LNCAP (cell line): Measurements from ENCODE around the gene WFIKKN1.

Source experiments
- CTCF ChIP-seq: fragments of 450-650 bp; IDR thresholded peaks from 2 replicates; pipeline ENCODE4 v1.5.1; 2017; ENCODE audit warnings: mild to moderate bottlenecking

The WFIKKN1 gene

DNA sequence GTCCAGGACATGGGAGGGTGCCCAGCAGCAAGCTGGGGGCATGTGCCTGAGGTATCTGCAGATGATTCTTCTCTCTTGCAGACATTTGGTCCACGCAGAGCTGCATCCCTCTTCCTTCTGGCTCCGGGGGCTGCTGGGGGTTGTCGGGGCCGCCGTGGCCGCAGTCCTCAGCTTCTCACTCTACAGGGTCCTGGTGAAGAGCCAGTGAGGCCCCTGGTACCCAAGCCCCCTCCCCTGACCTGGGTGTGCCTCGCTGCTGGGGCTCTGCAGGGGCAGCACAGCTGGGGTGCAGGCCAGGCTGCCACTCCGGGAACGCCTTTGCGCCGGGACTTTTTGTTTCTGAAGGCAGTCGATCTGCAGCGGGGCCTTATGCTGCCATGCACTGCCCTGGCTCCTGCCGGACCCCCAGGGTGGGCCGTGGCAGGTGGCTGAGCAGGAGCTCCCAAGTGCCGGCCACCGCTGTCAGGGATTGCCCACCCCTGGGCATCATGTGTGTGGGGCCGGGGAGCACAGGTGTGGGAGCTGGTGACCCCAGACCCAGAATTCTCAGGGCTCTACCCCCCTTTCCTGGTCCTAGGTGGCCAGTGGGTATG is 42.7 kb downstream of the WFIKKN1 start:
- TF ChIP-seq CTCF, result no peak

- TF ChIP-seq CTCF, result no peak
Measured at GRCh38 chr16:674214-674881, 43.6 kb downstream of the WFIKKN1 start.

- no peak for TF ChIP-seq CTCF
Measured at GRCh38 chr16:674968-675883, 44.4 kb downstream of the WFIKKN1 start, which contains the start of gene RHBDL1. Gene RHBDL1, plus strand, starts transcription at chr16:675671. Its CDS starts 120 bp downstream, at chr16:675791.

DNA sequence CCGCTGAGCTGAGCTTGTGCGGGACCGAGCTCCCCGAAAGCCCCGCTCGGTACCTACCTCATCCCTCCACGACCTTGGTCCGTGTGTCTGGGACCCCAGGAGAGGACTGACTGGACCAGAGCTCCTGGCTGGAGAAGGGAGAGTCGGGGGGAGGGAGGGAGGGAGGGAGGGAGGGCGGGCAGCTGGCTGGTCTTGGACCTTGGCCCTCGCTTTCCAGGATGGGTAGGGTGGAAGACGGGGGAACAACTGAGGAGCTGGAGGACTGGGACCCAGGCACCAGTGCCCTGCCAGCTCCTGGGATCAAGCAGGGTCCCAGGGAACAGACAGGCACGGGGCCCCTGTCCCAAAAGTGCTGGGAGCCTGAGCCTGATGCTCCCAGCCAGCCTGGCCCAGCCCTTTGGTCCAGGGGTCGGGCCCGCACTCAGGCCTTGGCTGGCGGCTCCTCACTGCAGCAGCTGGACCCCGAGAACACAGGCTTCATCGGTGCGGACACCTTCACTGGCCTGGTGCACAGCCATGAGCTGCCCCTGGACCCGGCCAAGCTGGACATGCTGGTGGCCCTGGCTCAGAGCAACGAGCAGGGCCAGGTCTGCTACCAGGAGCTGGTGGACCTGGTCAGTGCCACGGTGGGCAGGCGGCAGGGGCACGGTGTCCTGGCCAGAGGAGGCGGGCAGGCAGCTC is 45.2 kb downstream of the WFIKKN1 start:
- TF ChIP-seq CTCF, result no peak

DNA sequence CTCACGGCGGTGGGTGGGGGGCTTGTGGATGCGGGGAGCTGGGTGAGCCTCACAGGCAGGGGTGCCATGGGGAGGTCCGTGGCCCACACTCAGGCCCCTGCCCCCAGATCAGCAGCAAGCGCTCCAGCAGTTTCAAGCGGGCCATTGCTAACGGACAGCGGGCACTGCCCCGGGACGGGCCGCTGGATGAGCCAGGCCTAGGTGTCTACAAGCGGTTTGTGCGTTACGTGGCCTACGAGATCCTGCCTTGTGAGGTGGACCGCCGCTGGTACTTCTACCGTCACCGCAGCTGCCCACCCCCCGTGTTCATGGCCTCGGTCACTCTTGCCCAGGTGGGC is 45.7 kb downstream of the WFIKKN1 start:
- TF ChIP-seq CTCF, result no peak

DNA sequence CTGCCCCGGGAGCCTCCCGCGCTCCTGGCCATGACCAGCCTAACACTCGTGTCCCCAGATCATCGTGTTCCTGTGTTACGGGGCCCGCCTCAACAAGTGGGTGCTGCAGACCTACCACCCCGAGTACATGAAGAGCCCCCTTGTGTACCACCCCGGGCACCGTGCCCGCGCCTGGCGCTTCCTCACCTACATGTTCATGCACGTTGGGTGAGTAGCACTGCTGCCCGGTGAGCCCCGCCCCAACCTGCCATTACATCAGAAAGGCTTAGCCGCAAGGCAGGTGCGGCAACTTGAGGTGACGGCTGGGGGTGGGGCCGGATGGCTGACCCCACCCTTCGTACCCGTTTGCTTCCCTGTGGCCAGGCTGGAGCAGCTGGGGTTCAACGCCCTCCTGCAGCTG is 46.1 kb downstream of the WFIKKN1 start:
- no peak for TF ChIP-seq CTCF
